NB4 (cell line): ENCODE data around the gene PMEPA1.

Experiments used
- DNase-seq: peaks from one replicate; pipeline ENCODE4 v3.0.0; 2010; ENCODE audit warnings: low read depth
- H3K4me3 ChIP-seq: one replicate; pipeline ENCODE4 v1.5.1; 2011; ENCODE audit warnings: mild to moderate bottlenecking, low read depth, low read length, moderate library complexity
- CTCF ChIP-seq: IDR thresholded peaks from one replicate; pipeline ENCODE4 v1.5.1; 2012; ENCODE audit warnings: low read depth, low read length
- MYC ChIP-seq: IDR thresholded peaks from 2 replicates; pipeline ENCODE4 v1.6.1; 2011; ENCODE audit warnings: low read depth, low read length
- POLR2A ChIP-seq: IDR thresholded peaks from 2 replicates; pipeline ENCODE4 v1.6.1; 2011; ENCODE audit warnings: mild to moderate bottlenecking; ENCODE audit not compliant: insufficient read length; ENCODE audit errors: extremely low read depth
- TF ChIP-seq, protein P1 (sequence below): IDR thresholded peaks from 2 replicates; pipeline ENCODE4 v1.6.1; 2011; ENCODE audit warnings: low read depth, low read length

The PMEPA1 gene

GRCh38 chr20:57689745-57690481 lies 19.9 kb downstream of the PMEPA1 start:
- DNase-seq, result no peak
- H3K4me3 ChIP-seq, result no peak overlapping the region
- TF ChIP-seq MYC, result no peak
- TF ChIP-seq, protein P1, sequence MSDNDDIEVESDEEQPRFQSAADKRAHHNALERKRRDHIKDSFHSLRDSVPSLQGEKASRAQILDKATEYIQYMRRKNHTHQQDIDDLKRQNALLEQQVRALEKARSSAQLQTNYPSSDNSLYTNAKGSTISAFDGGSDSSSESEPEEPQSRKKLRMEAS, result no peak
- no peak for TF ChIP-seq POLR2A
- no peak for TF ChIP-seq CTCF

- TF ChIP-seq, protein P1, result no peak
- TF ChIP-seq CTCF (no peak), MYC (no peak), POLR2A (no peak)
- H3K4me3 ChIP-seq, result no peak overlapping the region
Observed at GRCh38 chr20:57688864-57689263, 21.0 kb downstream of the PMEPA1 start.

DNA sequence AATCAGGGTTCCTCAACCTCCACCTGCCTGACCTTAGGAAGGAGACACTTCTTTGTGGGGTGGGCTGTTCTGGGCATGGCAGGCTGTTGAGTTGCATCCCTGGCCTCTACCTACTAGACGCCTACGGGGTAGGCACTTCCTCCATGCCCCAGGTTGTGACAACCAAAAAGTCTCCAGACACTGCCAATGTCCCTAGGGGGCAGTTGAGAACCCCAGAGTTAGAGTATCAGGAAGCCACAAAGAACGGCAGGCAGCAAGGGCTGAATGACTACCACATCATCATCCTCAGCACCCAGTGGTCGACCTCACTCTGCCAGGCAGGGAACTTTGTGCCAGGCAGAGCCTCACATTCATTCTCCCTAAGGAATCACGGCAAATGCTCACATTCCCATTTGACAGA lies 21.5 kb downstream of the PMEPA1 start:
- H3K4me3 ChIP-seq, result no peak overlapping the region
- peak; percentile 54 for DNase-seq
- TF ChIP-seq, protein P1, result no peak
- no peak for TF ChIP-seq CTCF
- no peak for TF ChIP-seq POLR2A
- TF ChIP-seq MYC, result no peak

More at GRCh38 chr20:57688864-57689263, 21.0 kb downstream of the PMEPA1 start:
- DNase-seq, result no peak

DNA sequence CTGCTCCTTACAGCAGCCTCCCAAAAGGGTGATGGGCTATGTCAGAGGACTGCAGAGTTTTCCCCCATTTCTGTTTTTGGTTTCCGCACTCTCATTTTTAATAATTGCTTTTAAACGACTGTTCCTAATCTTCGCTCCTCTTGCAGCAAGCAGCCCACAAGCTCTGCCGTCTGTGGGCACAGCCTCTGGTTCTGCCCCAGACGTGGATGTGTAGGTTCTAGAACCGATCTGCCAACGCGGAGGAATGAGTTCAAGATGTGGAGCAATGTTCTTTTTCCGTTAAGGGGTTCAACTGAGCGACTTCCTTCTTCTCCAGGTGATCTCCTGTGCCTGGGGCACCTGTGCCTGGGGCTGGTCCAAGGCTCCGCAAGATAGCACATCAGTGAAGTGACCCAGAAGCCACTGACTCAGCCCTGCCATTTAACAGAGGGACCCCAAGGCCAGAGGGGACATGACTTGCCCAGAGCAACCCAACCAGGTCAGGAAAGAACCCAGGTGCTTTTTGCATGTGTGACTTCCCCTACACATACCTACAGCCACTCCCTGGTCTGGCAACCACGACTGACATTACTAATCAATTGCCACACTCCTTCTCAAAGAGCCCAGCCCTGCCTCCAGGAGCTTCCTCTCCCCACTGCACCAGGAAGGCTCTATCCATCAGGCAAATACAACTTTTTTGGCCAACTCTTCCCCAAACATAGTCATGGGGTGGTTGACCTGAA lies 22.7 kb downstream of the PMEPA1 start:
- no peak for DNase-seq
- TF ChIP-seq POLR2A (no peak), CTCF (no peak), MYC (no peak)
- TF ChIP-seq, protein P1, result no peak
- H3K4me3 ChIP-seq, result no peak overlapping the region

- H3K4me3 ChIP-seq, result no peak overlapping the region
Observed at GRCh38 chr20:57685146-57685758, 24.6 kb downstream of the PMEPA1 start.

More at GRCh38 chr20:57685146-57685758, 24.6 kb downstream of the PMEPA1 start:
- no peak for TF ChIP-seq CTCF
- TF ChIP-seq, protein P1, result no peak
- no peak for DNase-seq
